NCI-H2081 treated with DMSO at 0.1 percent for 48 hours (cell line): ENCODE data around the gene ZNF559.

Source experiments
- DNase-seq: peaks from one replicate; lab custom pipeline; 2025; lab: John Stamatoyannopoulos, UW

The ZNF559 gene

GRCh38 chr19:9353011-9353410 lies 29.0 kb downstream of the ZNF559 start:
- DNase-seq, result no peak

- DNase-seq, result no peak
Measured at GRCh38 chr19:9354651-9355050, 30.7 kb downstream of the ZNF559 start.

- DNase-seq, result no peak
Measured at GRCh38 chr19:9362905-9363304, 38.9 kb downstream of the ZNF559 start, which contains the start of gene ZNF177. Gene ZNF177, plus strand, starts transcription at chr19:9363013. Its CDS starts 15,299 bp downstream, at chr19:9378312.

GRCh38 chr19:9370738-9371619 lies 47.0 kb downstream of the ZNF559 start:
- DNase-seq, result no peak

GRCh38 chr19:9381361-9381785 lies 57.4 kb downstream of the ZNF559 start:
- no peak for DNase-seq
